Cardiac muscle cell (in vitro differentiated cells and primary cell): ENCODE results near the gene LCLAT1. TPM values are rescaled to one million over a fixed set of nuclear protein-coding genes. Genes with fewer than 3 reads are reported as not detected.

ENCODE experiments used
- DNase-seq, 2 donors: peaks; one replicate each; pipeline versions ENCODE4 v3.0.0 to v3.0.0-alpha.2; 2010 to 2017; ENCODE audit warnings: low read depth in 1 of 2, low spot score in 1 of 2
- H3K27ac ChIP-seq: fragments of 200-600 bp; sonication (generic); 2 replicates; pipeline ENCODE4 v1.5.1; 2016
- H3K27me3 ChIP-seq: fragments of 200-600 bp; sonication (generic); 2 replicates; pipeline ENCODE4 v1.6.0; 2016; ENCODE audit warnings: control low read depth
- H3K36me3 ChIP-seq: fragments of 200-600 bp; sonication (generic); 2 replicates; pipeline ENCODE4 v1.5.1; 2016; ENCODE audit warnings: control low read depth
- H3K4me1 ChIP-seq: fragments of 200-600 bp; sonication (generic); 2 replicates; pipeline ENCODE4 v1.8.1; 2017; ENCODE audit warnings: low read depth, mild to moderate bottlenecking, mixed run types
- H3K4me3 ChIP-seq: fragments of 200-600 bp; sonication (generic); 2 replicates; pipeline ENCODE4 v1.5.1; 2016; ENCODE audit warnings: mild to moderate bottlenecking
- H3K9me3 ChIP-seq: fragments of 200-600 bp; sonication (generic); 2 replicates; pipeline ENCODE4 v1.5.1; 2017; ENCODE audit warnings: low read depth, mild to moderate bottlenecking, control low read depth
- CTCF ChIP-seq: IDR thresholded peaks from 2 replicates; pipeline ENCODE4 v1.5.1; 2012; ENCODE audit warnings: low read depth, mild to moderate bottlenecking, low read length
- polyA plus RNA-seq: library from polyadenylated mRNA; unstranded; fragments of >200 nt; fragmentation: Nextera tagmentation; extraction: Ambion mirVana; gene quantifications from 2 replicates; pipeline ENCODE4 v1.2.1, GENCODE V29; 2016
- total RNA-seq: library from RNA; depleted of rRNA; stranded (reverse); fragments of >200 nt; gene quantifications from 2 replicates; pipeline ENCODE4 v1.2.3, GENCODE V29; 2016

The LCLAT1 gene
- total and polyA plus RNA-seq, 2 experiments from 2014 or later = 19.6 to 25.5 TPM

GRCh38 chr2:30670453-30670852, 223.4 kb downstream of the LCLAT1 start:
- Histone ChIP-seq H3K27me3 (no peaks in the 10 kb centered on the region), H3K4me3 (no peak overlapping the region), H3K36me3 (no peaks in the 10 kb centered on the region), H3K9me3 (no peaks in the 10 kb centered on the region), H3K4me1 (no peaks in the 10 kb centered on the region), H3K27ac (no peak overlapping the region)
- peak in 1 of 2 donors; percentile 22 for DNase-seq
- TF ChIP-seq CTCF = peak; percentile 17

GRCh38 chr2:30673127-30673526, 226.1 kb downstream of the LCLAT1 start:
- no peak for TF ChIP-seq CTCF
- H3K4me3 ChIP-seq = no peak overlapping the region
- DNase-seq = no peak

GRCh38 chr2:30675758-30676157, 228.7 kb downstream of the LCLAT1 start:
- no peak for TF ChIP-seq CTCF
- H3K36me3 ChIP-seq = no peaks in the 10 kb centered on the region
- DNase-seq = no peak

More at GRCh38 chr2:30673127-30673526, 226.1 kb downstream of the LCLAT1 start:
- Histone ChIP-seq H3K27me3 (no peaks in the 10 kb centered on the region), H3K27ac (no peak overlapping the region), H3K36me3 (no peaks in the 10 kb centered on the region), H3K4me1 (no peaks in the 10 kb centered on the region), H3K9me3 (no peaks in the 10 kb centered on the region)

DNA sequence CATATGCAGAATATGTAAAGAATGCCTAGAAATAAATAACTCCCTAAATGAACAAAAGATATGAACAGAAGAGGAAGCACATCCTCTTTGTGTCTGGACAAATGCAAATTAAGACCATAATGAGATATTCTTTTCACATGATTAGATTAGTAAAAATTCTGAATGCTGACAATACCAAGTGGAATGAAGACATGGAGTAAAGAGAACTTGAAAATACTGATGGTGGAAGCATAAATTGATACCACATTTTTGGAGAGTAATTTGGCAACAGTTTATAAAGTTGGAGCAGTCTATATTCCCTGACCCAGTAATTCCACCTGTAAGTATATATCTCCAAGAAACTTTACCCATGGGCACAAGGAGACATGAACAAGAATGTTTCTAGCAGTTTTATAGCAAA, 230.2 kb downstream of the LCLAT1 start:
- no peak for DNase-seq
- no peak for TF ChIP-seq CTCF

More at GRCh38 chr2:30675758-30676157, 228.7 kb downstream of the LCLAT1 start:
- Histone ChIP-seq H3K9me3 (no peaks in the 10 kb centered on the region), H3K27me3 (no peaks in the 10 kb centered on the region), H3K4me1 (no peaks in the 10 kb centered on the region), H3K27ac (no peak overlapping the region), H3K4me3 (no peak overlapping the region)

GRCh38 chr2:30677861-30678385, 230.9 kb downstream of the LCLAT1 start:
- no peak for DNase-seq
- H3K4me1 ChIP-seq = no peaks in the 10 kb centered on the region
- no peak overlapping the region for H3K4me3 ChIP-seq
- TF ChIP-seq CTCF = no peak
- no peak overlapping the region for H3K27ac ChIP-seq
- no peaks in the 10 kb centered on the region for H3K9me3 ChIP-seq
- no peaks in the 10 kb centered on the region for H3K27me3 ChIP-seq
- no peaks in the 10 kb centered on the region for H3K36me3 ChIP-seq

More for the DNA sequence above, 230.2 kb downstream of the LCLAT1 start:
- Histone ChIP-seq H3K4me3 (no peak overlapping the region), H3K4me1 (no peaks in the 10 kb centered on the region), H3K36me3 (no peaks in the 10 kb centered on the region), H3K27me3 (no peaks in the 10 kb centered on the region), H3K27ac (no peak overlapping the region), H3K9me3 (no peaks in the 10 kb centered on the region)
